Muscle layer of colon (tissue), 2 donors: Measurements from ENCODE around the gene BARHL1.
"Not testable (repeated sequence)": the region's sequence is repeated elsewhere in the genome, so short reads cannot be mapped to it uniquely, and the experiment has no call there.

Experiments used
- H3K27ac ChIP-seq: one replicate; pipeline ENCODE4 v1.7.0; 2013; ENCODE audit warnings: low read depth, mild to moderate bottlenecking, low read length, moderate library complexity
- H3K27me3 ChIP-seq, 2 donors: one replicate each; pipeline ENCODE4 v1.7.0; 2013; ENCODE audit warnings: low read length in 2 of 2, mild to moderate bottlenecking in 2 of 2; ENCODE audit not compliant: insufficient read depth in 2 of 2, control insufficient read depth in 1 of 2
- H3K36me3 ChIP-seq: one replicate; pipeline ENCODE4 v1.7.0; 2013; ENCODE audit warnings: mild to moderate bottlenecking, low read length; ENCODE audit not compliant: insufficient read depth
- H3K4me1 ChIP-seq: one replicate; pipeline ENCODE4 v1.7.0; 2013; ENCODE audit warnings: mild to moderate bottlenecking, low read length; ENCODE audit not compliant: insufficient read depth
- H3K4me3 ChIP-seq, 2 donors: one replicate each; pipeline ENCODE4 v1.7.0; 2013; ENCODE audit warnings: low read length in 2 of 2, low read depth in 1 of 2, mild to moderate bottlenecking in 1 of 2, moderate library complexity in 1 of 2
- H3K9ac ChIP-seq: one replicate; pipeline ENCODE4 v1.7.0; 2013; ENCODE audit warnings: low read length
- H3K9me3 ChIP-seq: one replicate; pipeline ENCODE4 v1.7.0; 2013; ENCODE audit warnings: mild to moderate bottlenecking, low read length
- donor health status: abdominal sarcoma.
- donor health status: Adenocarcinoma of cecum.

The BARHL1 gene

GRCh38 chr9:132557159-132557558 lies 25.2 kb upstream of the BARHL1 start:
- no peak overlapping the region for H3K9ac ChIP-seq
- no peaks in the 10 kb centered on the region for H3K36me3 ChIP-seq
- H3K4me1 ChIP-seq, result no peaks in the 10 kb centered on the region
- no peak overlapping the region for H3K4me3 ChIP-seq
- no peaks in the 10 kb centered on the region for H3K27me3 ChIP-seq
- H3K9me3 ChIP-seq, result no peaks in the 10 kb centered on the region
- H3K27ac ChIP-seq, result no peak overlapping the region

- no peak overlapping the region for H3K9ac ChIP-seq
- no peaks in the 10 kb centered on the region for H3K4me1 ChIP-seq
- no peak overlapping the region for H3K4me3 ChIP-seq
- no peaks in the 10 kb centered on the region for H3K27me3 ChIP-seq
- H3K27ac ChIP-seq, result no peak overlapping the region
- no peaks in the 10 kb centered on the region for H3K36me3 ChIP-seq
- no peaks in the 10 kb centered on the region for H3K9me3 ChIP-seq
Observed at GRCh38 chr9:132559711-132560110, 22.7 kb upstream of the BARHL1 start.

- H3K9ac ChIP-seq, result no peak overlapping the region
- H3K4me1 ChIP-seq, result no peaks in the 10 kb centered on the region
- no peak overlapping the region for H3K4me3 ChIP-seq
- H3K27me3 ChIP-seq, result no peaks in the 10 kb centered on the region
- no peaks in the 10 kb centered on the region for H3K36me3 ChIP-seq
- no peaks in the 10 kb centered on the region for H3K9me3 ChIP-seq
- no peak overlapping the region for H3K27ac ChIP-seq
Observed at GRCh38 chr9:132560616-132561202, 21.7 kb upstream of the BARHL1 start.

GRCh38 chr9:132562306-132562573 lies 20.2 kb upstream of the BARHL1 start:
- Histone ChIP-seq H3K9ac (no peak overlapping the region), H3K4me3 (no peak overlapping the region), H3K27ac (no peak overlapping the region), H3K27me3 (no peaks in the 10 kb centered on the region), H3K9me3 (no peaks in the 10 kb centered on the region), H3K4me1 (no peaks in the 10 kb centered on the region), H3K36me3 (no peaks in the 10 kb centered on the region)

GRCh38 chr9:132564526-132564925 lies 17.9 kb upstream of the BARHL1 start:
- H3K4me1 ChIP-seq, result no peaks in the 10 kb centered on the region
- H3K27ac ChIP-seq, result no peak overlapping the region
- H3K36me3 ChIP-seq, result no peaks in the 10 kb centered on the region
- H3K4me3 ChIP-seq, result no peak overlapping the region
- no peak overlapping the region for H3K9ac ChIP-seq
- no peaks in the 10 kb centered on the region for H3K27me3 ChIP-seq
- H3K9me3 ChIP-seq, result no peaks in the 10 kb centered on the region

GRCh38 chr9:132568787-132569186 lies 13.6 kb upstream of the BARHL1 start:
- H3K36me3 ChIP-seq, H3K27me3 ChIP-seq, H3K9me3 ChIP-seq, H3K4me3 ChIP-seq, H3K27ac ChIP-seq, H3K9ac ChIP-seq, H3K4me1 ChIP-seq: not testable (repeated sequence)

GRCh38 chr9:132571806-132572600 lies 10.4 kb upstream of the BARHL1 start:
- Histone ChIP-seq H3K27ac (no peak overlapping the region), H3K27me3 (peaks cover 0 to 27% of the 10 kb centered on the region in 2 donors), H3K36me3 (no peaks in the 10 kb centered on the region), H3K4me1 (no peaks in the 10 kb centered on the region), H3K9ac (no peak overlapping the region), H3K9me3 (no peaks in the 10 kb centered on the region), H3K4me3 (no peak overlapping the region)

GRCh38 chr9:132572921-132573320 lies 9.5 kb upstream of the BARHL1 start:
- Histone ChIP-seq H3K9me3 (no peaks in the 10 kb centered on the region), H3K27ac (no peak overlapping the region), H3K4me3 (no peak overlapping the region), H3K9ac (no peak overlapping the region), H3K4me1 (no peaks in the 10 kb centered on the region), H3K36me3 (no peaks in the 10 kb centered on the region), H3K27me3 (peaks cover 0 to 30% of the 10 kb centered on the region in 2 donors)

GRCh38 chr9:132575005-132575609 lies 7.3 kb upstream of the BARHL1 start:
- Histone ChIP-seq H3K9ac (no peak overlapping the region), H3K36me3 (no peaks in the 10 kb centered on the region), H3K9me3 (no peaks in the 10 kb centered on the region), H3K4me1 (no peaks in the 10 kb centered on the region), H3K27ac (no peak overlapping the region), H3K27me3 (peaks cover 16 to 49% of the 10 kb centered on the region in 2 donors), H3K4me3 (no peak overlapping the region)

- Histone ChIP-seq H3K27ac (no peak overlapping the region), H3K9me3 (no peaks in the 10 kb centered on the region), H3K4me1 (no peaks in the 10 kb centered on the region), H3K4me3 (no peak overlapping the region), H3K9ac (no peak overlapping the region), H3K27me3 (peaks cover 19 to 56% of the 10 kb centered on the region in 2 donors), H3K36me3 (no peaks in the 10 kb centered on the region)
Observed at GRCh38 chr9:132575811-132576210, 6.6 kb upstream of the BARHL1 start.

GRCh38 chr9:132577119-132577518 lies 5.3 kb upstream of the BARHL1 start:
- Histone ChIP-seq H3K36me3 (no peaks in the 10 kb centered on the region), H3K9ac (no peak overlapping the region), H3K4me1 (peaks cover 7% of the 10 kb centered on the region), H3K4me3 (no peak overlapping the region), H3K9me3 (no peaks in the 10 kb centered on the region), H3K27me3 (peaks cover 28 to 70% of the 10 kb centered on the region in 2 donors), H3K27ac (no peak overlapping the region)
